ENCODE data around the gene FCGR2B.
"Not testable (repeated sequence)": the region's sequence is repeated elsewhere in the genome, so short reads cannot be mapped to it uniquely, and the experiment has no call there.

Gene FCGR2B

DNA sequence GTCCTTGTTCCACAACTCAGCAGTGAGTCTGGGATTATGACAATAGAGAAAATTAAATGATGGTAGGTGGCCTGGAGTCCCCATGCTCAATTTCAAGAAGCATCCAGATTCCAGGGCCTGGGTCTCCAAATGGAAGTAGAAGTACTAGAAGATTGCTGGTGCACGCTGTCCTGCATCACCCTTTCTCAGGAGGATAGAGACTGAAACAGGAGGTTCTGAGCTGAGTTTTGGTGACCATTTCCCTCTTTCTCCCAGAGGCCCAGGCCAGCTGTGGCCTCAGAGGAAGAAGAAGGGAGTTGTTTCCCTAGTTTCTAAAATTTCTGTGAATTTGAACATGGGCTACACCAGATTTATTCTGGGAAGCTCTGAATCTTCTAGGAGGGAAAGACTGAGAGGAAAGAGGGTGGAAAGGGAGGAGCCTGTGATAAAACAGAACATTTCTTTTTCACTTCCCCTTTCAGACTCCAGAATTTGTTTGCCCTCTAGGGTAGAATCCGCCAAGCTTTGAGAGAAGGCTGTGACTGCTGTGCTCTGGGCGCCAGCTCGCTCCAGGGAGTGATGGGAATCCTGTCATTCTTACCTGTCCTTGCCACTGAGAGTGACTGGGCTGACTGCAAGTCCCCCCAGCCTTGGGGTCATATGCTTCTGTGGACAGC, at the start of gene FCGR2B:
Gene FCGR2B, plus strand, starts transcription at position 460 of the 656 bp plus-strand sequence. Its CDS starts 99 bp downstream, at position 559.
- H3K4me3 ChIP-seq (replicated peaks; ENCODE audit: low read depth, low read length) = not testable (repeated sequence)

GRCh38 chr1:161616417-161616816, 46.5 kb upstream of the FCGR2B start:
- not testable (repeated sequence) for H3K4me3 ChIP-seq (replicated peaks; ENCODE audit: low read depth, low read length); DNase-seq (ENCODE audit: low read depth)

More for the DNA sequence above, at the start of gene FCGR2B:
- DNase-seq (ENCODE audit: low read depth) = not testable (repeated sequence)

- DNase-seq (ENCODE audit: low read depth); H3K4me3 ChIP-seq (replicated peaks; ENCODE audit: low read depth, low read length): not testable (repeated sequence)
These were observed 44.4 kb upstream of the FCGR2B start for GRCh38 chr1:161618517-161618916.

- DNase-seq (ENCODE audit: low read depth); H3K4me3 ChIP-seq (replicated peaks; ENCODE audit: low read depth, low read length): not testable (repeated sequence)
These were observed 42.5 kb upstream of the FCGR2B start for GRCh38 chr1:161620399-161620798.

DNA sequence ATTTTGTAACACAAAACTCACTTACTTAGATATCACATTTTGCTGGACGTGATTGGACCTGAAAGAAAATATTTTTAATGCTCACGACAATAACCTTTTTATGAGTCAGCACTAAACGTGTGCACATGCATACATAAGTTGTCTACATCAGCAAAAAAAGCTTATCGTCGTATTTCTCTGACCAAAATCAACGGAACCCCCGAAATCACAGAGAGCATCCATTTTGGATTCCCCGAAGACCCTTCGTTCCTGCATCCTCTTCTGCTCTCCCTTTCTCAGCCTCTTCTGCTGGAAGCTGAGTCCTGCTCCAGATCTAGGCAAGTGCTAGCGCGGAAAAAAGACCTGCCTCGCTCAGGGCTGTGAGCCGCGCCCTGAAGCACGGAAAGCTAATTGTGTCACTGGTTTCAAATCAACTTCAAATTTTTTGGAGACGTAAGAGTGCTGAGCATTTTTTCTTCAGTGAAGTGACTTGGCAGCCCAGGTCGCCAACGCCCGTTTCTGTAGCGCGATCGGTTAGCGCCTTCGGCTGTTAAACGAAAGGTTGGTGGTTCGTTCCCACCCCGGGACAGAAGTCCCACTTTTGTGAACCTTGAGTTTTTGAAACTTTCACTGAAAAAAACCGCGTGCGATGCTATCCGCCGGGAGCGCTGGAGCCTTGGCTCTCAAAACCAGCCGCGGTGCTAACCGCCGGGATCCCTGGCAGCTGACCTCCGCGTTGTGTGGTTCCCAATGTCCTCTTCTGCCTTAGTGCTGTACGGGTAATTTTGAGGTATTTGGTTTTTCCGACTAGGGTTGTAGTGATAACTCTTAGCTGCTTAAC, 41.6 kb upstream of the FCGR2B start:
- peak overlapping the region; percentile 61 for H3K4me3 ChIP-seq (replicated peaks; ENCODE audit: low read depth, low read length)
- DNase-seq (ENCODE audit: low read depth) = peak; percentile 76

DNA sequence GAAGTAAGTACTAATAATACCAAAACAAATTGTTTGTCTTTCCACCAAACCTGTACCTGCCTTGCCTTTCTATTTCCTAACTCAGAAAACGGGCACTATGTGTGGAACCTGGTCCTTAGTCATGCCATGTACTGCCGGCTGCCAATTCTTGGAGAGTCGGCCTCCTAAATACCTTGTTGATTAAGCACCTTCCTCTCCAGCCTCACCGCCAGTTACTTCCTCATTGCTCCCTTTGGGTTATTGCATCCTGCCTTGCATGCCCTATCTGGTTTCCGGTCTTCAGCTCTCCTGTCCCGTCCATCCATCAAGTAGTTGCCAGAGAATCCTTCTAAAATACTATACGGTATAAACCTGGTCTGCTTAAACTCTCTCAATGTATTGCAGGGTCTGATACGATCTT, 40.9 kb upstream of the FCGR2B start:
- not testable (repeated sequence) for H3K4me3 ChIP-seq (replicated peaks; ENCODE audit: low read depth, low read length); DNase-seq (ENCODE audit: low read depth)

- not testable (repeated sequence) for H3K4me3 ChIP-seq (replicated peaks; ENCODE audit: low read depth, low read length); DNase-seq (ENCODE audit: low read depth)
These were observed 39.4 kb upstream of the FCGR2B start for GRCh38 chr1:161623401-161624051.

DNA sequence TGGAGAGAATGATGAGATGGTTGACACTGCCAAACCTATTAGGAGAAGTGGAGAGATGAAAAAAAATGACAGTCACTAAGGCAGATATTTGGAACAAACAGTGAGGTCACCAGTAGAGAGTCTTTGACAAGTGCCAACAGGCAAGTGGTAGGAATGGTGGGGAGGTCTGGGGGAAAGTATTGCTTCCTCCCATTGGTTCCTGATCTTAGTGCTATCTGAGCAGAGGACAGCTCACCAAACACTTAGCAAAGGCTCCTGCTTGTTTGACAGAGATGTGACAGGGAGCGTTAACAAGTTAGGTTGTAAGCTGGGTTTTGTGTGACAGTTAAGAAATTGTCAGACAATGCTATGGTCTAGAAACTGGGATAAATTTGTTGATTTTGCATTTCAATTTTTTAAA, 38.3 kb upstream of the FCGR2B start:
- DNase-seq (ENCODE audit: low read depth); H3K4me3 ChIP-seq (replicated peaks; ENCODE audit: low read depth, low read length): not testable (repeated sequence)

GRCh38 chr1:161626445-161627146, 36.3 kb upstream of the FCGR2B start:
- DNase-seq (ENCODE audit: low read depth); H3K4me3 ChIP-seq (replicated peaks; ENCODE audit: low read depth, low read length): not testable (repeated sequence)

GRCh38 chr1:161630128-161630742, 32.7 kb upstream of the FCGR2B start:
- DNase-seq (ENCODE audit: low read depth); H3K4me3 ChIP-seq (replicated peaks; ENCODE audit: low read depth, low read length): not testable (repeated sequence)

DNA sequence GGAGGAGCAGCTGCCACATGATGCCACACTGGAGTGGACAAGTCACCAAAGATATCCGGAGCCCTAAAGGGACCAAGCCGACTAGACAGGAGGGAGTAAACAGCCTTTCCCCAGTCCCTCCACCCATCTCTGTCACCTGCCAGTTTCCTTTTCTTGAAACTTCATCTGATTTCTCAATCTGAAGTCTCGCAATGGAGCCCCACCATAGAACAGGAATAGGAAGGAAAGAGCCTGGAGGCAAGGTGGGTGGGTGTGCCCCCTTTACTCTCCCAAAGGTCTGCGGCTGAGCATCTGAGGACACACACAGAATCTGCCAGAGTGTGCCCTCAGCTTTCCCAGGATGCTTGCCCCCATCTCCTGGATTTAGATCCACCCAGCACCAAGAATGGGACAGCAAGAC, 31.9 kb upstream of the FCGR2B start, which contains the start of gene FCGR3B:
Gene FCGR3B, minus strand, starts transcription at position 101 of the 400 bp plus-strand sequence. Its CDS starts 82 bp downstream, at position 19.
- no peak for DNase-seq (ENCODE audit: low read depth)
- TF ChIP-seq, protein P1, sequence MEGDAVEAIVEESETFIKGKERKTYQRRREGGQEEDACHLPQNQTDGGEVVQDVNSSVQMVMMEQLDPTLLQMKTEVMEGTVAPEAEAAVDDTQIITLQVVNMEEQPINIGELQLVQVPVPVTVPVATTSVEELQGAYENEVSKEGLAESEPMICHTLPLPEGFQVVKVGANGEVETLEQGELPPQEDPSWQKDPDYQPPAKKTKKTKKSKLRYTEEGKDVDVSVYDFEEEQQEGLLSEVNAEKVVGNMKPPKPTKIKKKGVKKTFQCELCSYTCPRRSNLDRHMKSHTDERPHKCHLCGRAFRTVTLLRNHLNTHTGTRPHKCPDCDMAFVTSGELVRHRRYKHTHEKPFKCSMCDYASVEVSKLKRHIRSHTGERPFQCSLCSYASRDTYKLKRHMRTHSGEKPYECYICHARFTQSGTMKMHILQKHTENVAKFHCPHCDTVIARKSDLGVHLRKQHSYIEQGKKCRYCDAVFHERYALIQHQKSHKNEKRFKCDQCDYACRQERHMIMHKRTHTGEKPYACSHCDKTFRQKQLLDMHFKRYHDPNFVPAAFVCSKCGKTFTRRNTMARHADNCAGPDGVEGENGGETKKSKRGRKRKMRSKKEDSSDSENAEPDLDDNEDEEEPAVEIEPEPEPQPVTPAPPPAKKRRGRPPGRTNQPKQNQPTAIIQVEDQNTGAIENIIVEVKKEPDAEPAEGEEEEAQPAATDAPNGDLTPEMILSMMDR (IDR thresholded peaks at IDR 0.05; ENCODE audit: low read length, missing control alignments) = no peak
- no peak within 1 kb of the TSS for H3K4me3 ChIP-seq (replicated peaks; ENCODE audit: low read depth, low read length)

DNA sequence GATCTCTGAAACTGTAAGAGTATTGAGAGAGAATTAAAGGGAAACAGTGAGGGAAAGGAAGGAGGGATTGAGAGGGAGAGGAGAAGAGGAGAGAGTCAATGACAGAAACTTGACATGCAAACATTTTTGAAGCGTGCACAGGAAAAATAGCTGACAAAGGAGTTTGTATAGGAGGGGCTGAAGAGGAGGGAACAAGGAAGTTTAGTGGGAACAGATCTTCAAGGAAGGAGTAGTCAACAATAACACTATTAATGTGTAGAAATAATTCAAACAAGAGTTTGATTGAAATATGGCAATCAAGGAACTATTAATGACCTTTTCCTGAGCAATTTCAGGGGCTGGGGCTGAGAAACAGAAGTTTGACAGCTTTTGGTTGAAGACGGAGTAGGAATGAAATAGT, 27.9 kb upstream of the FCGR2B start:
- H3K4me3 ChIP-seq (replicated peaks; ENCODE audit: low read depth, low read length); DNase-seq (ENCODE audit: low read depth): not testable (repeated sequence)

DNA sequence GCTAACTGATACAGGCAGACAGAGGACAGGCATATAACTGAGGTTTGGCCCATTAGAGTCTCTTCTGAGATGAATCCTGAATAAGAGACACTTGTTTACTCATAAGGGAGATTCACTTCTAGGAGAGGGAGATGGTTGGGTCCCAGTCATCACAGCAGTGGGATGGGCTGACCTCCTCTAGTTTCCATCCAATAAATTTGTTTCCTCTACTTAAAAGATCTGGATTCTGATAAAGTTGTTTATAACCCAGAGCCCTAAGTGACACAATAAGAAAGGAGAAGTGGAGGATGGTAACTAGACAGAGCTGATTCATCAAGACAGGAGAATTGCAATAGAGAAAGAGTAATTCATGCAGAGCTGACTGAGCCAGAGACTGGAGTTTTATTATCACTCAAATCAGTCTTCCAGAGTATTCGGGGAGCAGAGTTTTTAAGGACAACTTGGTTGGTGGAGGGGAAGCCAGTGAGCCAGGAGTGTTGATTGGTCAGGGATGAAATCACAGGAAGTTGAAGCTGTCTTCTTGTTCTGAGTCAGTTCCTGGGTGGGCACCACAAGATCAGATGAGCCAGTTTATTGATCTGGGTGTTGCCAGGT, 26.7 kb upstream of the FCGR2B start:
- not testable (repeated sequence) for H3K4me3 ChIP-seq (replicated peaks; ENCODE audit: low read depth, low read length); DNase-seq (ENCODE audit: low read depth)

- not testable (repeated sequence) for H3K4me3 ChIP-seq (replicated peaks; ENCODE audit: low read depth, low read length); DNase-seq (ENCODE audit: low read depth)
These were observed 26.0 kb upstream of the FCGR2B start for GRCh38 chr1:161636976-161637375.

DNA sequence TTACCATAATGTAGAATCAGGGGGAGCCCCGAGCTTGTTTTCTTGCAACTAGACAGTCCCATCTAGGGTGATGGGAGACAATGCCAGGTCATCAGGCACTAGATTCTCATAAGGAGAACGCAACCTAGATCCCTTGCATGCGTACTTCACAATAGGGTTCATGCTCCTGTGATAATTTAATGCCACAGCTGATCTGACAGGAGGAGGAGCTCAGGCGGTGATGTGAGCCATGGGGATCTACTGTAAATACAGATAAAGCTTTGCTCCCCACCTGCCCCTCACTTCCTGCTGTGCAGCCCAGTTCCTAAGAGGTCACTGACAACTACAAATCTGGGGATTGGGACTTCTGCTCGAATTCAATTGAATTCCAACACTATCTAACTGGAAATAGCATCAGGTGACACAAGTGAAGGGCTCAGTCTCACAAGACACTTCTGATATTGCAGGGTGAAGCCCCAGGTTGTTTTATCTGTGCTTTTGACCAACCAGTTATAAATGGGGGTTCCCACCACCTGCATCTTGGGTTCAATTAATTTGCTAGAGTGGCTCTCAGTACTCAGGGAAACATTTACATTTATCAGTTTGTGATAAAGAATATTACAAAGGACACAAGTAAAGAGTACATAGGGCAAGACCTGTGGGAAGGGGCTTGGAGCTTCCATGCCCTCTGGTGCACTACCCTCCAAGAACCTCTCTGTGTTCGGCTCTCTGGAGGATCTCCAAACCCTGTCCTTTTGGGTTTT, 24.5 kb upstream of the FCGR2B start:
- DNase-seq (ENCODE audit: low read depth); H3K4me3 ChIP-seq (replicated peaks; ENCODE audit: low read depth, low read length): not testable (repeated sequence)

DNA sequence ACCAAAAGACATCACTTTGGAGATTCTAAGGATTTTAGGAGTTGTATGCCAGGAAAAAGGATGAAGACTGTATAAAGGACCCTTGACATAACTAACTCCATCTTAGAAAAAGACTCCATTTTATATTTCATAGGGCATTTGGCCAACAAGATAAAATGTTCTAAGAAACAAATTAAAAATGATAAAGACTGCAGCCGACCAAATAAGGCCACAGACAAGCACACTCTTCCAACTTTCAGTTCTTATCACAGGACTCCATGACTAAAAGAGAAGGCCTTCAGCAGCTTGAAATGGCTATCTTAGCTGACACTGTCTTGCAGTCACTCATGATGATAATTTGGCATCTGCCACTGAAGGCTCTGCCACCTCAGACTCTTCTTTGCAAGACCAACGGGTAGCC, 23.7 kb upstream of the FCGR2B start:
- not testable (repeated sequence) for DNase-seq (ENCODE audit: low read depth); H3K4me3 ChIP-seq (replicated peaks; ENCODE audit: low read depth, low read length)

All from fibroblast of pulmonary artery (primary cell).